GM19328 (cell line): ENCODE measurements around the gene SNX5.
"Not testable (repeated sequence)": the region's sequence is repeated elsewhere in the genome, so short reads cannot be mapped to it uniquely, and the experiment has no call there.

Experiments
- ATAC-seq: cut with Tn5 transposase; IDR thresholded peaks from one replicate; pipeline ENCODE4 v1.9.1; 2021; ENCODE audit warnings: mild to moderate bottlenecking, moderate library complexity; ENCODE audit not compliant: unreplicated experiment

Gene SNX5

GRCh38 chr20:17960927-17961586, 7.5 kb downstream of the SNX5 start:
- no peak for ATAC-seq

GRCh38 chr20:17960400-17960885, 8.2 kb downstream of the SNX5 start:
- ATAC-seq = not testable (repeated sequence)

- ATAC-seq = no peak
Measured at GRCh38 chr20:17959257-17959627, 9.4 kb downstream of the SNX5 start.

GRCh38 chr20:17958373-17959256, 10.0 kb downstream of the SNX5 start:
- no peak for ATAC-seq

GRCh38 chr20:17957505-17958363, 10.9 kb downstream of the SNX5 start:
- ATAC-seq = no peak

- ATAC-seq = no peak
Measured at GRCh38 chr20:17956099-17956685, 12.4 kb downstream of the SNX5 start.

GRCh38 chr20:17955302-17955701, 13.3 kb downstream of the SNX5 start:
- no peak for ATAC-seq

- no peak for ATAC-seq
Measured at GRCh38 chr20:17953935-17954334, 14.7 kb downstream of the SNX5 start.

- ATAC-seq = no peak
Measured at GRCh38 chr20:17952692-17953684, 15.6 kb downstream of the SNX5 start.

- no peak for ATAC-seq
Measured at GRCh38 chr20:17951323-17951722, 17.3 kb downstream of the SNX5 start.

GRCh38 chr20:17950670-17951069, 17.9 kb downstream of the SNX5 start:
- no peak for ATAC-seq

- ATAC-seq = no peak
Measured at GRCh38 chr20:17949899-17950298, 18.7 kb downstream of the SNX5 start.

- ATAC-seq = no peak
Measured at GRCh38 chr20:17948442-17948841, 20.2 kb downstream of the SNX5 start.

- no peak for ATAC-seq
Measured at GRCh38 chr20:17947474-17947815, 21.1 kb downstream of the SNX5 start.

- no peak for ATAC-seq
Measured at GRCh38 chr20:17946572-17947473, 21.8 kb downstream of the SNX5 start.

- no peak for ATAC-seq
Measured at GRCh38 chr20:17946040-17946439, 22.6 kb downstream of the SNX5 start.

GRCh38 chr20:17944854-17945474, 23.6 kb downstream of the SNX5 start:
- no peak for ATAC-seq

GRCh38 chr20:17943343-17943742, 25.3 kb downstream of the SNX5 start:
- peak; percentile 47 for ATAC-seq
